ENCODE results near the gene CD22.

The CD22 gene

GRCh38 chr19:35296644-35297514 is 32.1 kb upstream of the CD22 start:
- no peak for DNase-seq

GRCh38 chr19:35297515-35297848 is 31.5 kb upstream of the CD22 start:
- DNase-seq: no peak

DNA sequence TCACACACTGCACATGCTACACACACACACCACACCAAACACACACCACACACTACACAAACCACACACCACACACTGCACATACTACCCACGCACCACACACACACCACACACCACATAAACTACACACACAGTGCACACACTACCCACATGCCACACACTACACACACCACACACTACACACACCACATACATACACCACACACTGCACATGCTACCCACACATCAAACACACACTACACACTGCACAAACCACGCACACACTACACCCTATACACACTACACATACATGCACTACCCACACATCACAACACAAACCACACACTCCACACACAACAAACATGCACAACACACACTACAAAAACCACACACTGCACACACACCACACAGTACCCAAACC is 31.1 kb upstream of the CD22 start:
- DNase-seq: no peak

- no peak for DNase-seq
These were observed 30.4 kb upstream of the CD22 start for GRCh38 chr19:35298561-35298972.

DNA sequence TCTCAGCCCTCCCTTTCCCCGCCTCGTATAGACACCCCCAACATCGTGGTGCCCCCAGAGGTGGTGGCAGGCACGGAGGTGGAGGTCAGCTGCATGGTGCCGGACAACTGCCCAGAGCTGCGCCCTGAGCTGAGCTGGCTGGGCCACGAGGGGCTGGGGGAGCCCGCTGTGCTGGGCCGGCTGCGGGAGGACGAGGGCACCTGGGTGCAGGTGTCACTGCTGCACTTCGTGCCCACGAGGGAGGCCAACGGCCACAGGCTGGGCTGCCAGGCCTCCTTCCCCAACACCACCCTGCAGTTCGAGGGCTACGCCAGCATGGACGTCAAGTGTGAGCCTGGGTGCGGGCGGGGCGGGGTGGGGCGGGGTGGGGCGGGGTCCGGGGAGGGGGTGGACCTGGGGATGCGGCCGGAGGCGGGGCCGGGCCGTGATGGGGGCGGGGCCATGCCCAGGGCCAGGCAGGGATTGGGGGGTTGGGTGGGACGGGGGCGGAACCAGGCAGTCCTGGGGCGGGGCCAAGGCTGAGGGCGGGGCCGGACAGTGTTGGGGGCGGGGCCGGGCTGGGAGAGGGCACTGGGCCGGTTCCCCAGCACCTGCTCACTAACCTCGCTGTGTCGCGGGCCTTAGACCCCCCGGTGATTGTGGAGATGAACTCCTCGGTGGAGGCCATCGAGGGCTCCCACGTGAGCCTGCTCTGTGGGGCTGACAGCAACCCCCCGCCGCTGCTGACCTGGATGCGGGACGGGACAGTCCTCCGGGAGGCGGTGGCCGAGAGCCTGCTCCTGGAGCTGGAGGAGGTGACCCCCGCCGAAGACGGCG is 29.3 kb upstream of the CD22 start:
- no peak for DNase-seq

- DNase-seq: no peak
These were observed 28.7 kb upstream of the CD22 start for GRCh38 chr19:35300339-35300649.

GRCh38 chr19:35301961-35302360 is 27.0 kb upstream of the CD22 start:
- DNase-seq: no peak

DNA sequence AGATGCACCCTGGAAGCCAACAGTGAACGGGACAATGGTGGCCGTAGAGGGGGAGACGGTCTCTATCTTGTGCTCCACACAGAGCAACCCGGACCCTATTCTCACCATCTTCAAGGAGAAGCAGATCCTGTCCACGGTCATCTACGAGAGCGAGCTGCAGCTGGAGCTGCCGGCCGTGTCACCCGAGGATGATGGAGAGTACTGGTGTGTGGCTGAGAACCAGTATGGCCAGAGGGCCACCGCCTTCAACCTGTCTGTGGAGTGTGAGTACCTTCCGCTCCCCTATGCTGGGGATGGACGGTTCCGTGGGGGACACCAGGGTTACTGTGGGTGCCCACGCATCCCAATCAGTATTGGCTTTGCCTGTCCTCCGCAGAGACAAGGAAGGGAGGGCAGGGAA is 26.5 kb upstream of the CD22 start:
- DNase-seq: no peak

DNA sequence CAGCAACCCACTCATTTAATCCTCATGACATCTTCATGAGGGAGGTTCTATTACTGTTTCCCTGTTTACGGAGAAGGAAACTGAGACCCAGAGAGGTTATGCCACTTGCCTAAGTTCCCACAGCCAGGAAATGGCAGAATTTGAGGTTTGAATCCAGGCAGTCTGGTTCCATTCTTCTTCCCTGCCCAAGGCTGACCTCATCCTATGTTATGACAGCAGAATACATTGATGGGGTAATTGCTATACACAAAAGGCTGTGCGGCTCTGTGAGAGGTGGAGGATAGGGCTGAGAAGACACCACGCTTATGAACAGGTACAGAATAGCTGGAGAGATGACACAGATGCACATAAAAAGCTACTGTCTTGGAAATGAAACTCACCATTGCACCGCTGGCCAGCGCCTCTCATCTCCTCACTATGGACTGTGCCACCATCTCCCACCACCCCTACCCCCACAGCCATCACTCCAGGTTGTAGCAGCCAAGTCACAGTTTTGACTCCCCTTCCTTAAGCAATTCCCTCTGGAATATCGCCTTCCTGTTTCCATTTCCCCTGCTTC is 25.6 kb upstream of the CD22 start:
- no peak for DNase-seq

DNA sequence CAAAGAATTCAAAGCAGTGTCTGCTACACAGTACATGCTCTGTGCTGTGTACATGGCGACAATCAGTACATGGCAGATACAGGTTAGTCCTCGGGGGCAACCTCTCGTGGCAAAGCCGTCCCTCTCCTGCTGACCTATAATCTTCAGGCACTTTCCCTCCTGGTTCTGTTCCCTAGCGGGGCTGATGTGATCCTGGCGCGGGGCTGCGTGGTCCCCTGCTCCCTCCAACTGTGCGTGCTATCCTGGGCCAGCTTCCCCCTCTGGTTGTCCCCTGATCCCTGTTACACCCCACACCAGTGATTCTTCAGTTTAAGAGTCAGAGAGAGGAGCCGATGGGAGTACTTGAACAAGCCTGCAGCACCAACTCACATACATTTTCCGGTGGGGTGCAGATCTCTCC is 25.0 kb upstream of the CD22 start:
- no peak for DNase-seq

DNA sequence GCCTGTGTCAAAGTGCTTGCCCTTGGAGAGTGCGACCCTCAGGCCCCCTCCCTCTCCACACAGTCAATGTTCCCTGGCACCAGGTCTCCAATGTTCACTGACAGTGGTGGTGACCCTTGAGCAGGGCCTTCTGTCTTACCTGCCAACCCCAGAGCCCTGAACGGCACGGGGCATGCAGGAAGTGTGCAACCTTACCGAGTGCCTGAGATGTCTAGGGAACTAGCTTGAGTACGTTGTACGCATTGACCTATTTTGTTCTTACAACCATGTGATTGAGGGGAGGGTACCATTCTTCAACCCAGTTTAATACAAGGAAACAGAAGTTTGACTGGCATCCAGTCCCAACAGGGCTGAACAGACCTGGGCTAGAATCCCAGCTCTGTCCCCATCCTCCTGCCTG is 23.8 kb upstream of the CD22 start:
- DNase-seq: no peak

GRCh38 chr19:35306473-35307246 is 22.3 kb upstream of the CD22 start:
- DNase-seq: no peak

DNA sequence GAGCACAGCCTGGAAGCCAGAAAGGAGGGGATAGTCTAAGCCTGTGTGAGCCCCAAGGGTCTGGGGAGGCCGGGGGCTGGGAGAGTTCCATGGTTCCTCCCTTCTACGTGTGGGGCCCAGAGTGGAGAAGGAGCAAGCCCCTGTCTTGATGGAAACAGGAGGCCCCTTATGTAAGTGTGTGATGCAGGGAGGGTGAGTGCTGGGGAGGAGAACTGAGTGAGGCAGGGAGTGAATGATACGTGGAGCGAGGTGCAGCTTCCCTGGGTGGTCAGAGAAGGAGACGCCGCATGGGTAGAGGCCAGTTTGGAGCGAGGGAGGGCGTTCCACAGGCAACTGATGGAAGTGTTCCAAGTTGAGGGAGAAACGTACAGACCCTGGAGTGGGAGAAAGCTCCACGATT is 21.1 kb upstream of the CD22 start:
- no peak for DNase-seq

DNA sequence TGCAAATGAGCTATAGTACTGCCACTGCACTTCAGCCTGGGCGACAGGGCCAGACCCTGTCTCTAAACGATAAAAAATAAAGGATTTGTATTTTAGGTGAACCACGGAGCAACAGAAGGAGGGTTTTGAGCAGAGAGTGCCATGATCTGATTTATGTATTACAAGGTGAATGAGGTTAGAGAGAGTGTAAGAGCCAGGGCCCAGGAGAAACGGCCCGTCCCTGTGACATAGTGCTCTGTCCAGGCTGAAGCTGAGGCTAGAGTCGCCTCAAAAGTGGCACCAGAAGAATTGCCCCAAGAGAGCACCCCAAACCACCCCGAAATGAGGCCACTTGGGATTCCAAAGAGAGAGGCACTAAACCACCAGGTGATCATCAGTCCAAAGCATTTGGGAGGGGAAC is 20.1 kb upstream of the CD22 start:
- DNase-seq: no peak

- no peak for DNase-seq
These were observed 19.3 kb upstream of the CD22 start for GRCh38 chr19:35309481-35310279.

GRCh38 chr19:35310331-35310730 is 18.7 kb upstream of the CD22 start:
- no peak for DNase-seq

GRCh38 chr19:35310811-35311465 is 18.0 kb upstream of the CD22 start:
- no peak for DNase-seq

- no peak for DNase-seq
These were observed 16.9 kb upstream of the CD22 start for GRCh38 chr19:35311901-35312665.

- no peak for DNase-seq
These were observed 15.4 kb upstream of the CD22 start for GRCh38 chr19:35313587-35313986.

DNA sequence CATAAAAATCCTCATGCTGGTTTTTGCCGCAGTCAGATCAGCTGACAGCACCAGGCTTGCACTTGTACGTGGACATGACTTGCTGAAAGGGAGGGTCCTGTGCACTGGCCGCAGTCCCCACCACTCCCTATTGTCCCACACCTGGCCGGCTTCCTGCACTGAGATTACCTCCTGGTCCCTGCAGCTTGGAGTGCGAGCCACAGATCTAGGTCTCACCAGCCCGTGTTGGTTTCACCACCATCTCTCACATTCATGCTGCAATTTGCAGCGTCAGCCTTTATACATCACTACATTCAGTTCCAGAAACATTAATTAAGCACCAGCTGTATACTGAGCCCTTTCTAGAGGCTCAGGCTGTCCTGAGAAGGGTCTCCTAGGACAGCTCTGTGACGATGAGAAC is 15.0 kb upstream of the CD22 start:
- no peak for DNase-seq

DNA sequence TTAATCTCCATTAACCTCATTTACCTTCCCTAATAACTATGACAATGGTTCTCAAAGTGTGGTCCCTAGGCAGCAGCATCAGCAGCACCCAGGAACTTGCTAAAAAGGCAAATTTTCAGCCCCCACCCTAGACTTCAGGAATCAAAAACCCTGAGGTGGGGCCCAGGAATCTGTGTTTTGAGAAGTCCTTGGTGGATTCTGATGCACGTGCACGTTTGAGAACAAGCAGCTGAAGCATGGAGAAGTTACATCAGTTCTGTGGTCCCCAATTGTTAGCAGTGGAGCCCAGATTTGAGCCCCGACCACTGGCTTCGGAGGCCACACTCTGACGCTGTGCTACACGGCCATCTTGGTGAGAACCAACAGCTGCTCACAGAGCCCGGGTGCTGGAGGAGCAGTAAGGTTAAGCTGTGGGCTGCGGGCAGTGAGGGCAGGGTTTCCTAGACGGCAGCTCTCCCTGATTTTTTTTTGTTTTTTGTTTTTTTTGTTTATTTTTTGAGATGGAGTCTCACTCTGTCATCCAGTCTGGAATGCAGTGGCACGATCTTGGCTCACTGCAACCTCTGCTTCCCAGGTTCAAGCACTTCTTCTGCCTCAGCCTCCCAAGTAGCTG is 14.0 kb upstream of the CD22 start:
- DNase-seq: no peak
